ENCODE data around the gene DKK1.

- no peak for TF ChIP-seq CTCF (IDR thresholded peaks at IDR 0.05; ENCODE audit: insufficient read depth, low read length, poor library complexity, severe bottlenecking)
- no peak for TF ChIP-seq EZH2phosphoT487 (conservative IDR thresholded peaks at IDR 0.05; ENCODE audit: low read length)
Observed at GRCh38 chr10:52313256-52313932, 687 bp upstream of the DKK1 start.

All from SU-DHL-6 (cell line).